KMS-11 (cell line): ENCODE measurements around the gene CDKN2B-AS1.

Experiments
- H2AFZ ChIP-seq: fragments of 200-600 bp; sonication (generic); 2 replicates; pipeline ENCODE4 v1.6.1; 2016; ENCODE audit warnings: antibody characterized with exemption, mixed run types, low read depth
- H3K27ac ChIP-seq: fragments of 200-600 bp; sonication (generic); 2 replicates; pipeline ENCODE4 v1.6.1; 2016; ENCODE audit warnings: mild to moderate bottlenecking, mixed run types
- H3K27me3 ChIP-seq: fragments of 200-600 bp; sonication (generic); 2 replicates; pipeline ENCODE4 v1.6.1; 2017; ENCODE audit warnings: mild to moderate bottlenecking, low read depth, mixed run types, moderate library complexity; ENCODE audit not compliant: insufficient read depth
- H3K36me3 ChIP-seq: fragments of 200-600 bp; sonication (generic); 2 replicates; pipeline ENCODE4 v1.6.1; 2017; ENCODE audit warnings: mild to moderate bottlenecking, mixed run types; ENCODE audit not compliant: insufficient read depth
- H3K4me1 ChIP-seq: fragments of 200-600 bp; sonication (generic); 2 replicates; pipeline ENCODE4 v1.6.1; 2016; ENCODE audit warnings: mild to moderate bottlenecking, low read depth, mixed run types; ENCODE audit not compliant: poor library complexity, severe bottlenecking
- H3K4me2 ChIP-seq: fragments of 200-600 bp; sonication (generic); 2 replicates; pipeline ENCODE4 v1.7.0; 2016; ENCODE audit warnings: mild to moderate bottlenecking, mixed run types
- H3K4me3 ChIP-seq: fragments of 200-600 bp; sonication (generic); IDR thresholded peaks from 2 replicates; pipeline ENCODE4 v1.6.1; 2017; ENCODE audit warnings: low read depth, low read length, mixed read lengths; ENCODE audit not compliant: insufficient read depth
- H3K79me2 ChIP-seq: fragments of 200-600 bp; sonication (generic); 2 replicates; pipeline ENCODE4 v1.6.1; 2016; ENCODE audit warnings: low read depth, mixed run types; ENCODE audit not compliant: insufficient read depth
- H3K9ac ChIP-seq: fragments of 200-600 bp; sonication (generic); 2 replicates; pipeline ENCODE4 v1.6.1; 2016; ENCODE audit warnings: mild to moderate bottlenecking, mixed run types
- H4K20me1 ChIP-seq: fragments of 200-600 bp; sonication (generic); 2 replicates; pipeline ENCODE4 v1.6.1; 2016; ENCODE audit warnings: mild to moderate bottlenecking, mixed run types; ENCODE audit not compliant: insufficient read depth
- CTCF ChIP-seq: fragments of 200-600 bp; sonication (generic); conservative IDR thresholded peaks from 2 replicates; pipeline ENCODE4 v1.6.1; 2017; ENCODE audit warnings: low read depth, mild to moderate bottlenecking, antibody characterized with exemption, low read length, moderate library complexity, mixed read lengths

The CDKN2B-AS1 gene

GRCh38 chr9:21970800-21971640, 23.6 kb upstream of the CDKN2B-AS1 start:
- H3K4me2 ChIP-seq, result no peak overlapping the region
- peaks cover 47% of the 10 kb centered on the region for H3K79me2 ChIP-seq
- no peaks in the 10 kb centered on the region; the same call in 1 of the 2 replicates for H4K20me1 ChIP-seq
- TF ChIP-seq CTCF, result no peak
- no peak overlapping the region for H3K9ac ChIP-seq
- peaks cover 31% of the 10 kb centered on the region; the same call in 1 of the 2 replicates for H3K36me3 ChIP-seq
- H3K27me3 ChIP-seq, result no peaks in the 10 kb centered on the region
- H3K4me3 ChIP-seq, result no peak overlapping the region
- peaks cover 8% of the 10 kb centered on the region for H3K4me1 ChIP-seq
- H2AFZ ChIP-seq, result no peak overlapping the region
- no peak overlapping the region for H3K27ac ChIP-seq

GRCh38 chr9:21972361-21972760, 22.2 kb upstream of the CDKN2B-AS1 start:
- H2AFZ ChIP-seq, result no peak overlapping the region
- TF ChIP-seq CTCF, result no peak
- H4K20me1 ChIP-seq, result no peaks in the 10 kb centered on the region; the same call in 1 of the 2 replicates
- peaks cover 8% of the 10 kb centered on the region for H3K4me1 ChIP-seq
- no peak overlapping the region for H3K27ac ChIP-seq
- no peak overlapping the region for H3K9ac ChIP-seq
- H3K36me3 ChIP-seq, result peaks cover 32% of the 10 kb centered on the region; the same call in 1 of the 2 replicates
- no peak overlapping the region for H3K4me2 ChIP-seq
- H3K27me3 ChIP-seq, result no peaks in the 10 kb centered on the region
- H3K79me2 ChIP-seq, result peaks cover 60% of the 10 kb centered on the region
- H3K4me3 ChIP-seq, result no peak overlapping the region

DNA sequence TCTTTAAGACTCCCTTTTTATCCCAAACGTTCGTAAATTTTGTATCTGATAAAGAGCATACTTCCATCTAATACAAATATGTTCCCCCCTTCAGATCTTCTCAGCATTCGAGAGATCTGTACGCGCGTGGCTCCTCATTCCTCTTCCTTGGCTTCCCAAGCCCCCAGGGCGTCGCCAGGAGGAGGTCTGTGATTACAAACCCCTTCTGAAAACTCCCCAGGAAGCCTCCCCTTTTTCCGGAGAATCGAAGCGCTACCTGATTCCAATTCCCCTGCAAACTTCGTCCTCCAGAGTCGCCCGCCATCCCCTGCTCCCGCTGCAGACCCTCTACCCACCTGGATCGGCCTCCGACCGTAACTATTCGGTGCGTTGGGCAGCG, 20.3 kb upstream of the CDKN2B-AS1 start:
- peaks cover 26% of the 10 kb centered on the region; the same call in 1 of the 2 replicates for H3K36me3 ChIP-seq
- no peak overlapping the region for H3K4me2 ChIP-seq
- no peak overlapping the region for H3K9ac ChIP-seq
- H2AFZ ChIP-seq, result no peak overlapping the region
- H3K79me2 ChIP-seq, result peaks cover 78% of the 10 kb centered on the region
- peaks cover 4% of the 10 kb centered on the region for H4K20me1 ChIP-seq
- H3K4me3 ChIP-seq, result no peak overlapping the region
- H3K27me3 ChIP-seq, result no peaks in the 10 kb centered on the region
- no peak for TF ChIP-seq CTCF
- H3K27ac ChIP-seq, result no peak overlapping the region
- peaks cover 8% of the 10 kb centered on the region for H3K4me1 ChIP-seq

DNA sequence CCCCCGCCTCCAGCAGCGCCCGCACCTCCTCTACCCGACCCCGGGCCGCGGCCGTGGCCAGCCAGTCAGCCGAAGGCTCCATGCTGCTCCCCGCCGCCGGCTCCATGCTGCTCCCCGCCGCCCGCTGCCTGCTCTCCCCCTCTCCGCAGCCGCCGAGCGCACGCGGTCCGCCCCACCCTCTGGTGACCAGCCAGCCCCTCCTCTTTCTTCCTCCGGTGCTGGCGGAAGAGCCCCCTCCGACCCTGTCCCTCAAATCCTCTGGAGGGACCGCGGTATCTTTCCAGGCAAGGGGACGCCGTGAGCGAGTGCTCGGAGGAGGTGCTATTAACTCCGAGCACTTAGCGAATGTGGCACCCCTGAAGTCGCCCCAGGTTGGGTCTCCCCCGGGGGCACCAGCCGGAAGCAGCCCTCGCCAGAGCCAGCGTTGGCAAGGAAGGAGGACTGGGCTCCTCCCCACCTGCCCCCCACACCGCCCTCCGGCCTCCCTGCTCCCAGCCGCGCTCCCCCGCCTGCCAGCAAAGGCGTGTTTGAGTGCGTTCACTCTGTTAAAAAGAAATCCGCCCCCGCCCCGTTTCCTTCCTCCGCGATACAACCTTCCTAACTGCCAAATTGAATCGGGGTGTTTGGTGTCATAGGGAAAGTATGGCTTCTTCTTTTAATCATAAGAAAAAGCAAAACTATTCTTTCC, 19.7 kb upstream of the CDKN2B-AS1 start:
- peaks cover 4% of the 10 kb centered on the region for H4K20me1 ChIP-seq
- no peak overlapping the region for H3K9ac ChIP-seq
- H3K4me1 ChIP-seq, result peaks cover 9% of the 10 kb centered on the region
- no peak overlapping the region for H3K27ac ChIP-seq
- H3K4me3 ChIP-seq, result no peak overlapping the region
- H3K79me2 ChIP-seq, result peaks cover 84% of the 10 kb centered on the region
- peaks cover 21% of the 10 kb centered on the region; the same call in 1 of the 2 replicates for H3K36me3 ChIP-seq
- TF ChIP-seq CTCF, result no peak
- no peak overlapping the region for H3K4me2 ChIP-seq
- H2AFZ ChIP-seq, result no peak overlapping the region
- H3K27me3 ChIP-seq, result no peaks in the 10 kb centered on the region
